Smooth muscle cell (in vitro differentiated cells): ENCODE data around the gene TNFAIP8L3. TPM values are rescaled to one million over a fixed set of nuclear protein-coding genes. Genes with fewer than 3 reads are reported as not detected.

Experiments
- DNase-seq: peaks from one replicate; lab custom pipeline; 2025; ENCODE audit not compliant: unreplicated experiment; lab: John Stamatoyannopoulos, UW
- H2AFZ ChIP-seq: fragments of 200-600 bp; sonication (generic); 2 replicates; pipeline ENCODE4 v1.6.0; 2016; ENCODE audit warnings: antibody characterized with exemption, low read depth, mild to moderate bottlenecking
- H3F3A ChIP-seq: fragments of 200-600 bp; sonication (generic); 2 replicates; pipeline ENCODE4 v1.6.0; 2017; ENCODE audit warnings: antibody characterized with exemption, low read depth
- H3K27ac ChIP-seq: fragments of 200-600 bp; sonication (generic); 2 replicates; pipeline ENCODE4 v1.5.1; 2016; ENCODE audit warnings: low read depth, mild to moderate bottlenecking
- H3K27me3 ChIP-seq: fragments of 200-600 bp; sonication (generic); 2 replicates; pipeline ENCODE4 v1.6.1; 2016; ENCODE audit warnings: low read depth, mild to moderate bottlenecking
- H3K36me3 ChIP-seq: fragments of 200-600 bp; sonication (generic); 2 replicates; pipeline ENCODE4 v1.5.1; 2016; ENCODE audit warnings: low read depth
- H3K4me1 ChIP-seq: fragments of 200-600 bp; sonication (generic); 2 replicates; pipeline ENCODE4 v1.5.1; 2016; ENCODE audit warnings: low read depth
- H3K4me2 ChIP-seq: fragments of 200-600 bp; sonication (generic); 2 replicates; pipeline ENCODE4 v1.6.0; 2016; ENCODE audit warnings: mild to moderate bottlenecking
- H3K4me3 ChIP-seq: fragments of 200-600 bp; sonication (generic); 2 replicates; pipeline ENCODE4 v1.5.1; 2016; ENCODE audit warnings: mild to moderate bottlenecking
- H3K79me2 ChIP-seq: fragments of 200-600 bp; sonication (generic); 2 replicates; pipeline ENCODE4 v1.6.0; 2016; ENCODE audit warnings: low read depth, mild to moderate bottlenecking
- H3K9ac ChIP-seq: fragments of 200-600 bp; sonication (generic); 2 replicates; pipeline ENCODE4 v1.6.0; 2016; ENCODE audit warnings: low read depth
- H3K9me3 ChIP-seq: fragments of 200-600 bp; sonication (generic); replicated peaks from 2 replicates; pipeline ENCODE4 v1.5.1; 2016; ENCODE audit warnings: low read depth
- H4K20me1 ChIP-seq: fragments of 200-600 bp; sonication (generic); 2 replicates; pipeline ENCODE4 v1.6.0; 2016; ENCODE audit warnings: low read depth
- WGBS: methylation state at CpG from one replicate; pipeline ENCODE4 v1.1.7; 2016; ENCODE audit warnings: low lambda C conversion rate; 5-methylcytosine and 5-hydroxymethylcytosine counted together
- polyA plus RNA-seq: library from polyadenylated mRNA; unstranded; fragments of >200 nt; fragmentation: Nextera tagmentation; extraction: Ambion mirVana; gene quantifications from 2 replicates; pipeline ENCODE4 v1.2.1, GENCODE V29; 2016
- total RNA-seq: library from RNA; depleted of rRNA; stranded (reverse); fragments of >200 nt; gene quantifications from 2 replicates; pipeline ENCODE4 v1.2.3, GENCODE V29; 2014
- TF ChIP-seq, protein P1 (sequence below): fragments of 200-600 bp; sonication (generic); IDR thresholded peaks from 2 replicates; pipeline ENCODE4 v1.5.1; 2017; ENCODE audit warnings: borderline replicate concordance, mild to moderate bottlenecking, antibody characterized with exemption; ENCODE audit not compliant: insufficient read depth, poor library complexity, severe bottlenecking

The TNFAIP8L3 gene
- total and polyA plus RNA-seq, 2 experiments from 2014 or later, result not detected

DNA sequence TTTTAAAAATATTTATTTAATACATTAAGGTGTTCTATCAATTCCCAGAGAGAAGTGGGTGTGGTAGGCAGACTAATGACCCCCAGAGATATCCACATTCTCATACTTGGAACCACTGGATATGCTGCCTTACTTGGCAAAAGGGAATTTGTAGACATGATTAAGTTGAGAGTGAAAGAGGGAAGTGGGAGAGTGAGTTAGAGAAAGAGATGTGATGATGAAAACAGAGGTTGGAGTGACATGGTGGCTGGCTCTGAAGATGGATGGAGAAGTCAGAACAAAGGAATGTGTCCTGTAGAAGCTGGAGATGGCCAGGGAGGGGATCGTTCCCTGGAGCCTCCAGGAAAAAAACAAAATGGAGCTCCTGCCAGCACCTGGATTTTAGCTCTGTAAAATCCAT lies 32.0 kb downstream of the TNFAIP8L3 start:
- no peaks in the 10 kb centered on the region for H3K27me3 ChIP-seq
- no peak overlapping the region for H3K4me2 ChIP-seq
- H3K4me1 ChIP-seq, result no peaks in the 10 kb centered on the region
- no peaks in the 10 kb centered on the region for H3F3A ChIP-seq
- H3K9me3 ChIP-seq, result no peaks in the 10 kb centered on the region
- DNase-seq, result no peak
- no peaks in the 10 kb centered on the region for H3K79me2 ChIP-seq
- no peak overlapping the region for H3K4me3 ChIP-seq
- 83% methylated on average over 1 of the region's 1 CpG for WGBS
- H3K36me3 ChIP-seq, result no peaks in the 10 kb centered on the region
- TF ChIP-seq, protein P1, sequence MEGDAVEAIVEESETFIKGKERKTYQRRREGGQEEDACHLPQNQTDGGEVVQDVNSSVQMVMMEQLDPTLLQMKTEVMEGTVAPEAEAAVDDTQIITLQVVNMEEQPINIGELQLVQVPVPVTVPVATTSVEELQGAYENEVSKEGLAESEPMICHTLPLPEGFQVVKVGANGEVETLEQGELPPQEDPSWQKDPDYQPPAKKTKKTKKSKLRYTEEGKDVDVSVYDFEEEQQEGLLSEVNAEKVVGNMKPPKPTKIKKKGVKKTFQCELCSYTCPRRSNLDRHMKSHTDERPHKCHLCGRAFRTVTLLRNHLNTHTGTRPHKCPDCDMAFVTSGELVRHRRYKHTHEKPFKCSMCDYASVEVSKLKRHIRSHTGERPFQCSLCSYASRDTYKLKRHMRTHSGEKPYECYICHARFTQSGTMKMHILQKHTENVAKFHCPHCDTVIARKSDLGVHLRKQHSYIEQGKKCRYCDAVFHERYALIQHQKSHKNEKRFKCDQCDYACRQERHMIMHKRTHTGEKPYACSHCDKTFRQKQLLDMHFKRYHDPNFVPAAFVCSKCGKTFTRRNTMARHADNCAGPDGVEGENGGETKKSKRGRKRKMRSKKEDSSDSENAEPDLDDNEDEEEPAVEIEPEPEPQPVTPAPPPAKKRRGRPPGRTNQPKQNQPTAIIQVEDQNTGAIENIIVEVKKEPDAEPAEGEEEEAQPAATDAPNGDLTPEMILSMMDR, result no peak
- no peak overlapping the region for H2AFZ ChIP-seq
- H4K20me1 ChIP-seq, result no peaks in the 10 kb centered on the region
- no peak overlapping the region for H3K9ac ChIP-seq
- no peak overlapping the region for H3K27ac ChIP-seq

DNA sequence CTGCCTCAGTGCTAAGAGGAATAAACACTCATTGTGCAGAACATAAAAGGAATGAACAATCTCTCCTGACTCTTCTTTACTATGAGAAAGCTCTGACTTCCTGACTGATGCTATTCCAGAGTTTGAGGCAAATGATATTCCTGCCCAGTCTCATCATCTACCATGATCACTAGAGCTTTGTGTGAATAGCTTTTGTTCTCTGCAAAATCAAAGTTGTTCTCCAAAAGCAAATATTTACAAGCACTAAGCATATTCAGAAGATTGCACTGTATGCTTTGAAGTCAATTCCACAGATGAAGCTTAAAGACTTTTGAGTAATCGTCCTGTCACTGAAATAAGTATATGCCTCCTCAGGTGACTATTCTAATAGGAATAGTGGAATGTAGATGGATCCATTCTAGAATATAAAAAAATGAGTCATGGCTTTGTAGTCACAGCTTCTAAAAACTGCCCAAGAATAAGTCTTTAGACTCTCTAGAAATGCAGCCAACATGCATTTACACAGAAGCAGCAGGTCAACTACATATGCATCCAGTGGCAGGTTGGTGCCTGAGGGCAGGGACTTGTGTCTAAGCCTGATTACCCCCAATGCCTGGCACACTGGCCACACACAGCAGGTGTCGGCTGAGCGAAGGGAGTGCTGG lies 34.6 kb downstream of the TNFAIP8L3 start:
- Histone ChIP-seq H3K27me3 (no peaks in the 10 kb centered on the region), H3K4me2 (no peak overlapping the region), H3K4me1 (no peaks in the 10 kb centered on the region), H3K36me3 (no peaks in the 10 kb centered on the region), H2AFZ (no peak overlapping the region), H3K27ac (no peak overlapping the region), H3K9me3 (no peaks in the 10 kb centered on the region), H3K9ac (no peak overlapping the region), H3F3A (no peaks in the 10 kb centered on the region), H4K20me1 (no peaks in the 10 kb centered on the region), H3K4me3 (no peak overlapping the region), H3K79me2 (no peaks in the 10 kb centered on the region)
- TF ChIP-seq, protein P1, result no peak
- no peak for DNase-seq
- WGBS, result 83% methylated on average over 3 of the region's 3 CpGs

DNA sequence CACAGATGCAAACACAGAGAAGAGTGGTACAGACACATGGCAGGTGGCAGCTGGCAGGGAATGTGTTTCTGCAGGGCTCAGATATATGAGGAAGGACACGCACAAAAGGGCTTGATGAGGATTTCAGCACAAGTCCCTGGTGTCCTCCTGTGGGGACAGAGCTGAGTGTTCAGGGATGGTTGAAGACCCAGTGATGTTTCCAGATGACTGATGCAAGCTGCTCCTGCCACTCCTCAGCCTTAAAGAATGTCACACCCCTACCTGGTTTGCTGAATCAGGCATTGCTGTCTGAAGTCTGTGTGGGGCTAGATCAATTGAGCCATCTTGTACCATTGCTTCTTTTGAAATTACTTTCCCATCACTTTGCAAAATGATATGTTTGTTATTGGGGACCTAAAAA lies 40.2 kb downstream of the TNFAIP8L3 start:
- H3K27ac ChIP-seq, result no peak overlapping the region
- H3K4me1 ChIP-seq, result no peaks in the 10 kb centered on the region
- H3K79me2 ChIP-seq, result no peaks in the 10 kb centered on the region
- H3K4me2 ChIP-seq, result no peak overlapping the region
- H3K4me3 ChIP-seq, result no peak overlapping the region
- H3K9ac ChIP-seq, result no peak overlapping the region
- H3K36me3 ChIP-seq, result no peaks in the 10 kb centered on the region
- no peaks in the 10 kb centered on the region for H4K20me1 ChIP-seq
- no peaks in the 10 kb centered on the region for H3K9me3 ChIP-seq
- H3F3A ChIP-seq, result no peaks in the 10 kb centered on the region
- no peak overlapping the region for H2AFZ ChIP-seq
- TF ChIP-seq, protein P1, result no peak
- H3K27me3 ChIP-seq, result no peaks in the 10 kb centered on the region
- WGBS, result 91% methylated on average over 1 of the region's 1 CpG
- DNase-seq, result no peak

DNA sequence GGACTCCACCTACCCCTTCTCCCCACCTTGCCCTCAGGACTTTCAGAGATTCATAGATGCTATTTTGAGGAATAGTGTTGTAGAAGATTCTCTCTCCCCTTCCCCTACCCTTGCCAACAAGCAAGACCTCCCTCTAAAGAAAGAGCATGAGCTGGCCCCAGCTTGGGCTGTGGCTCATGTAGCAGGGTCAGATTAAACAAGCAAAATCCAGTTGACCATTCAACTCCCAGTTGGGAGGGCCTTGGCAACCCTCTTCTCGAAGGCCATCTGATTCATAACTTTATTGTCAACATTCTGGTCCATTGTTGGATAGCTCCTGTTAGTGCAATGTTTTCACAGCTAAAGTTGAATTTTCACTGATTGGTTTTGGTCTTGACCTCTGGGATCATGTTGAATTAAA lies 41.1 kb downstream of the TNFAIP8L3 start:
- H3K9me3 ChIP-seq, result no peaks in the 10 kb centered on the region
- H2AFZ ChIP-seq, result no peak overlapping the region
- H4K20me1 ChIP-seq, result no peaks in the 10 kb centered on the region
- no peaks in the 10 kb centered on the region for H3F3A ChIP-seq
- no peaks in the 10 kb centered on the region for H3K79me2 ChIP-seq
- 89% methylated on average over 1 of the region's 1 CpG for WGBS
- H3K27me3 ChIP-seq, result no peaks in the 10 kb centered on the region
- H3K4me1 ChIP-seq, result no peaks in the 10 kb centered on the region
- DNase-seq, result no peak
- no peak overlapping the region for H3K9ac ChIP-seq
- no peak overlapping the region for H3K4me2 ChIP-seq
- H3K36me3 ChIP-seq, result no peaks in the 10 kb centered on the region
- TF ChIP-seq, protein P1, result no peak
- no peak overlapping the region for H3K4me3 ChIP-seq
- H3K27ac ChIP-seq, result no peak overlapping the region
